ENCODE results near the gene EOLA1.
A peak's percentile ranks its signal among the peaks of the same experiment; 100 is the strongest.
"Not testable (repeated sequence)": the region's sequence is repeated elsewhere in the genome, so short reads cannot be mapped to it uniquely, and the experiment has no call there.

Gene EOLA1

DNA sequence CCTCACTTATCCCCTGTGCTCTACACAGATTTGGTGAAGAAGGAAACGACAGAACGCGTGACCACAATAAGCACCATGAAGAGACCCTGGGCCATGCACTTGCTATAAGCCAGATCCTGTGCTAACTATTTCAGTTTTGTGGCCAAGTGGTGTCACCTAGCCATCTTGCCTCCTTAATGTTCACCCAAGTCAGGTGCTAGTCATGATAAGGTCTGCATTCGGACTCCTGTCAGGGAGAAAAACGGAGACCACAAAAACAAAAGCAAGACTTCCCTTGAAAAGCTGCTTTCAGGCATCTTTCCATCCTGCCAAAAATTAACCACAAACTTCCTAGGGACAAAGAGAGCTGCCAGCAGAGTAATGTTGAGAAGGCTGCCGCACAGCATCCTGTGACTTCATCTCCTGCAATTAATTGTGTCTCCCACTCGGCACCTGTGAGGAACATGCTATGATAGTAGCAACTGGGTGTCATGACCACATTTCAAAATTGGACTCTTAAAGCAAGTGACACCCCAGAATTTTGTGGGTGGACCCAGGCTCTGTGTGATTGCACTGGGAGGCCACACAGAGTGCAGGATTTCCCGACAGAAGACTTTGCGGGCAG, 26.9 kb upstream of the EOLA1 start:
- no peak for DNase-seq (ENCODE audit: low spot score)

DNA sequence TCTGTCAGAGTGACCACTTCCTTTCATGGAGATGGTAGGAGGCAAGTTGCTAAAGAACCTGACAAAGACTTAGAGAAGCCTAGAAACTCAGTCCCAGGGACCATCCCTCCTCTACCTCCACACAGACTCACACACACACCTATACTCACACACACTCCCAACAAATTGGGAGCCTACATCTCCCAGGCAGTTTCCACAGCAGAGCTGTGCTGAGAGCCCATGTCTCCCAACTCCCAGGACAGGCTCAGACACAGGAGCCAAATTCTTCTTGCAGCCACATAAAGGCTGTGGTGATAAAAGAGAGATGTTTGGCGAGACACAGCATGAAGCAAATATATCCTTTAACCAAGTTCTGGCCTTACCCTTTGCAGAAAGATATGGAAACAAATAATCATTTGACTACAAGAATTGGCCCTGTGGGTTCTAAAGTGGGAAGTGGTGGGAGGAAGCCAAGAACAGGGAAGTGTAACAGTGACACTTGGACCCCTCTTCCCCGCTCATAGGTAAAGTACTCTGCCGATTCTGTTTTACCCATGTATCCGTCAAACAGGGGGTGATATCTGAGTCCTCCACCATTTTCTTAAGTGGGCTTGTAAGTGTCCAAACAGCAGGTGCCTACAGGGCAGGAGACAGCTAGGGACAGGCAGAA, 24.7 kb upstream of the EOLA1 start:
- no peak for DNase-seq (ENCODE audit: low spot score)

DNA sequence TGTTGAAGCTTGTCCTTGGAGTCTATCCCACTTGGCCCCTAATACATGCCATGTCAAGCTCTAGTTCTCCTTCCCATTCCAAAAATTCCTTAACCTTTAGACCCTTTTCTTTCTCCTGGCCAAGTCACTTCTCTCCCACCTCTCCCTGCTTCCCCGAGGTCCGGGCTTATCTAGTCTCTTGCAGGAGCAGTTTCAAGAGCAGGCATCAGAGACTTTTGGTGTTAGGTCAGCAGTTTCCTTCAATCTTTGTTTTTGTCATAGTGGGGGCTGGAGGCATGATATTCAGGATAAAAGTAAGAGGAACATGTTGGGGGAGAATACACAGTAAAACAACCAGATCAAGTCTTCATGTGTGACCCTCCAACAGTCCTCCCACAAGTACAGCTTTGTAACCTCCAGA, 24.2 kb upstream of the EOLA1 start:
- no peak for DNase-seq (ENCODE audit: low spot score)

DNA sequence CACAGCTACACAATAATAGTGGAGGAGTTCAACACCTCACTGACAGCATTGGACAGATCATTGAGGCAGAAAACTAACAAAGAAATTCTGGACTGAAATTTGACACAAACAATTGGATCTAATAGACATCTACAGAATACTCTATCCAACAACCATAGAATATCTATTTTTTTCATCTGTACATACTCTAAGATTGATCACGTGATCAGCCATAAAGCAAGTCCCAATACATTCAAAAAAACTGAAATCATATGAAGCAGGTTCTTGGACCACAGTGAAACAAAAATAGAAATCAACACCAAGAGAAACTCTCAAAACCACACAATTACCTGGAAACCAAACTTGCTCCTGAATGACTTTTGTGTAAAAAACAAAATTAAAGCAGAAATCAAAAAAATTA, 23.5 kb upstream of the EOLA1 start:
- DNase-seq (ENCODE audit: low spot score), result no peak

DNA sequence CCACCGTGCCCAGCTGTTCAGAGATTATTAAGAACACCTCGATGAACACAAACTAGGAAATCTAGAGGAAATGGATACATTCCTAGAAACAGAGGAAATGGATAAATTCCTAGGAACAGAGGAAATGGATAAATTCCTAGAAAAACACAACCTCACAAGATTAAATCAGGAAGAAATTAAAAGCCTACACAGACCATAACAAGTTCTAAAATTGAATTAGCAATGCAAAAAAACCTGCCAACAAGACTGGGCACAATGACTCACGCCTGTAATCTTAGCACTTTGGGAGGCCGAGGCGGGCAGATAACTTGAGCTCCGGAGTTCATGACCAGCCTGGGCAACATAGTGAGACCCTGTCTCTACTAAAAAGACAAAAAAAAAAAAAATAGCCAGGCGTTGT, 22.6 kb upstream of the EOLA1 start:
- no peak for DNase-seq (ENCODE audit: low spot score)

DNA sequence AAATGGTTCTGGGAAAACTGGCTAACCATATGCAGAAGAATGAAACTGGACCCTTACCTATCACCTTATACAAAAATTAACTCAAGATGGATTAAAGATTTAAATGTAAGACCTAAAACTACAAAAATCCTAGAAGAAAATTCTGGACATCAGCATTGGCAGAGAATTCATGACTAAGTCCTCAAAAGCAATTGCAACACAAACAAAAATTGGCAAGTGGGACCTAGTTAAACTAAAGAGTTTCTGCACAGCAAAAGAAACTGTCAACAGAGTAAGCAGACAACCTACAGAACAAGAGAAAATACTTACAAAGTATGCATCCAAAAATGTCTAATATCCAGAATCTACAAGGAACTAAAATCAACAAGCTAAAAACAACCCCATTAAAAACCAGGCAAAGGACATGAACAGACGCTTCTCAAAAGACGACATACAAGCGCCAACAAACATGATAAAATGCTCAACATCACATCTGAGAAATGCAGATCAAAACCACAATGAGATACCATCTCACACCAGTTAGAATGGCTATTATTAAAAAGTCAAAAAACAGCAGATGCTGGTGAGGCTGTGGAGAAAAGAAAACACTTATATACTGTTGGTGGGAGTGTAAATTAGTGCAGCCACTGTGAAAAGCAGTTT, 20.1 kb upstream of the EOLA1 start:
- not testable (repeated sequence) for DNase-seq (ENCODE audit: low spot score)

DNA sequence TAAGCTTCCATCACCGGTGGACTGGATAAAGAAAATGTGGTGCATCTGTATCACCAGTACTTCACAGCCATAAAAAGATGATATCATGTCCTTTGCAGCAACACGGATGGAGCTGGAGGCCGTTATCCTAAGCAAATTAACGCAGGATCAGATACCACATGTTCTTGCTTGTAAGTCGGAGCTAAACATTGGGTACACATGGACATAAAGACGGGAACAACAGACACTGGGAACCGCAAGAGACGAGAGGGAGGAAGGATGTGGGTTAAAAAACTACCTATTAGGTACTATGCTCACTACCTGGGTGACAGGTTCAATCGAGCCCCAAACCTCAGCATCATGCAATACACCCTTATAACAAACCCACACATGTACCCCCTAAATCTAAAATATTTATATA, 19.4 kb upstream of the EOLA1 start:
- no peak for DNase-seq (ENCODE audit: low spot score)

DNA sequence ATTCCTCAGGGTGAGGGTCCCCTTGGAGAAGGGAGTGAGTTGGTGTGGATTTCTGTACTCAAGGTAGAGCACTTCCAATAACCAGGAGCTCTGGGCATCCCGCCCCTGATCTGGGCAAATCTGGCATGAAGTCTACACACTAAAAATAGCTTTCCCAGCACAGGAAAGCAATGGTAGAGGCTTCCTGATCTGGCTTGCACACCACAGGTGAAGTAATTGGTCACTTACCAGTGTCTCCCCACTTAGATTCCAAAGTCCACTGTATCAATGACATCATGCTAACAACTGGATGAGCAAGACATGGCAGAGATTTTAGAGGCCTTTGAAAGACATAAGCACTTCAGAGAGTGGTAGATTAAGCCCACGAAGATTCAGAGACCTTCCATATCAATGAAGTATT, 17.9 kb upstream of the EOLA1 start:
- DNase-seq (ENCODE audit: low spot score), result no peak

DNA sequence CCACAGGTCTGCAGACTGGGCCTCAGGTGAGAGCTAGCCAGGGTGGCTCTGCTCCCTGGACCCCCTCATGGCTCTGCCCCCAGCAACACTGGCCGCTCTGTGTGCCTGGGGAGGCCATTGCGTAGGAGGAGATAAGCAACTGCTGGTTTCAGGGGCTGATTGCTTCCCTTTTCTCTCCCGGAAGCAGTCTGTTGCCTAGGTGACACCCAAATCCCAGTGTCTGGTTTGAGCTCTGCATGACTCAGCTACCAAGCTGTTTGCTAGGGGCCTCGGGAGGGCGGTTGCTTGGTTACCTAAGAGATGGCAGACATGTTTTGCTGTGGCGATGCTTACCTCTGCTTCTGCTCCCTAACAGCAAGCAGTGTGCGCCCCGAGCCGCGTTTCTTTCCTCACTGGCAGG, 15.4 kb upstream of the EOLA1 start:
- not testable (repeated sequence) for DNase-seq (ENCODE audit: low spot score)

DNA sequence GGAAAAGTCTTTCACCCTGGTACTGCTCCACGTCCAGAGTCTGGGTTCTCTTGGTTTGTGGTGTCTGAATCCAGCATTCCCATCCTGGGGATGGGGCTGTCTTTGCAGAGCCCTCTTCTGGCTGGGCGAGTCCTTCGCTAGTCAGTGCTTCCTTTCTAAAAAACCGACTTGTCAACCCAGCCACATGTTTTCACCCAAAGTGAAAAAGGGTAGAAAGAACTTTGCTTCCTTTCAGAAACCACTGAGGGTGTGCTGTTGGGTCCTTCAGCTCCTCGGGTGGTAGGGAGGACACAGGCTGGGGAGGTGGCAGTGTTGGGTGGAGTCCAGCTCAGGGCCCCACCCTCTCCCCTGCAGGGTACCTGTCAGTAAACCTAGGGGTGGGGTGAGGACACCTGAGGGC, 14.9 kb upstream of the EOLA1 start:
- DNase-seq (ENCODE audit: low spot score), result not testable (repeated sequence)

DNA sequence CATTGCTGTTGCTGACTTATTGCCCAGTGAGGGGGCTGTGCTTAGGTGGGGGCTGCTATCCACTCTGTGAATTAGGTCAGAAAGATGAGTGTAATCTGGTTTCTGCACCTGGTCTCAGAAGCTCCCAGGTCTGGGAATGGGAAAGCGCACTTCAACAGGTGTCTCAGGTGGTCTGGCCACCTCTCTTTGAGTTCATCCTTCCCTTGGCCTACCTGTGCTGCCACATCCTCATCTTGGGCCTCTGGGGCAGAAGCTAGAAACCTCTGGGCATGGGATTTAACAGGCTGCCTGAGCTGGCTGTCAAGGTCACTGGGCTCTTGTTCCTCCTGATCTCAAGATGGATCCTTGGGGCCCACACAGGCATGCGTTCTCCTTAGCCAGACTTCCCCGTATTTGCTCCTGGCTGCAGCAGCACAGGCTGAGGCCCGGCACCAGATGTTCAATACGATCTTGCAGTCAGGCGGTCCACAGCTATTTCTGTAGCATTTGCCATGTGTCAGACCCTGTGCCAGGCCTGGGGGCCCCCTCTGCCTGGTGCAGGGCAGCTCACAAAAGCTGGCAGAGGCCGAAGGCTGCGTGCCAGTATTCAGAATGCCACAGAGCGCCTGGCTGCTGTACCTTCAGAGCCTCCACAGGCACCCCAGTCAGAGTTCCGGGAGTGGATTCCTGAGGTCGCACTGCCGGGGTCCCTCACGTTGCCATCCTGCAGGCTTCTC, 14.3 kb upstream of the EOLA1 start:
- not testable (repeated sequence) for DNase-seq (ENCODE audit: low spot score)

DNA sequence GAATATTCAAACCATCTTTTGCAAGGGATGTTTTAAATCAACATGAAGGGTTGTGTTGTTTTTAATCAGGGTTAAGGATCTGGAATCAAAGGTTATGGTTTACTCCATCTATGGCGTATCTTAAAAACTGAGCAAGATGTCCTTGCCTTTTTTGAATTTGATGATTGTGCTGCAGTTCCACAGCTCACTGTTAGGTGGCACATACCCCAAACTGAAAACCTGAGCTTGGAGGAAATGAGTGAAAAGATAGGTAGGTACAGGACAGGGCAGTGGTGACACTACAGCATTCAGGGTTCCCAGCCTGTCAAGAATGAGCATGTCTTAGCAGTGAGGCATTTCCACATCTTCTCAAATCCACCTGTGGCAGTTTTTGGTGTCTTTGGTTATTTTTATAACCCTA, 13.1 kb upstream of the EOLA1 start:
- no peak for DNase-seq (ENCODE audit: low spot score)

DNA sequence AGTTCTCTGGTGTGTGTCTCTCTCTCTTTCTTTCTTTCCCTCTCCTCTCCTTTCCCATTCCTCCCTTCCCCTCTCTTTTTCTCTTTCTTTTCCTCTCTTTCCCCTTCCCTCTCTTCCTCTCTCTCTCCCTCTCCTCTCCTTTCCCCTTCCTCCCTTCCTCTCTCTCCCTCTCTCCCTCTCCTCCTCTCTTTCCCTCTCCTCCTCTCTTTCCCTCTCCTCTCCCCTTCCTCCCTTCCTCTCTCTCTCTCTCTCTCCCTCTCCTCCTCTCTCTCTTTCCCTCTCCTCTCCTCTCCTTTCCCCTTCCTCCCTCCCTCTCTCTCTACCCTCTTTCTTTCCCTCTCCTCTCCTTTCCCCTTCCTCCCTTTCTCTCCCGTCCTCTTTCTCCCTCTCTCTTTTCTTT, 12.4 kb upstream of the EOLA1 start:
- no peak for DNase-seq (ENCODE audit: low spot score)

DNA sequence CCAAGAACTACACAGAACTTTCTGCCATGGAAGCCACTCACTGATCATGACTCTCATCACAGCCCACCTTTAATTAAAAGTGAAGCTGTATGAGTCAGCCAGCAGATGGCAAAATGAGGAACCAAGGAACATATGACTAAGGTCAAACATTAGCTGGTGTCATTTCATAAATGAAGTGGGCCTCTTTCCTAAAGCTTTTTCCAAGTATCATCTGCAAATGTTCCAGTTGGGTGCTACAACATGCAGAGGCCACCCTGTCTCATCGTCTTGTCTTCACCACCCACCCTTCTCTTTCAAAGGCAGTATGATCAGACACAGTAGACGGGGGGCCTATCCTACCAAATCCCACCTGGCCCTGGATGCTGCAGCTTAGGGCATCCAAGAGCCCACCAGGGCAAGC, 9.2 kb upstream of the EOLA1 start:
- DNase-seq (ENCODE audit: low spot score), result no peak

DNA sequence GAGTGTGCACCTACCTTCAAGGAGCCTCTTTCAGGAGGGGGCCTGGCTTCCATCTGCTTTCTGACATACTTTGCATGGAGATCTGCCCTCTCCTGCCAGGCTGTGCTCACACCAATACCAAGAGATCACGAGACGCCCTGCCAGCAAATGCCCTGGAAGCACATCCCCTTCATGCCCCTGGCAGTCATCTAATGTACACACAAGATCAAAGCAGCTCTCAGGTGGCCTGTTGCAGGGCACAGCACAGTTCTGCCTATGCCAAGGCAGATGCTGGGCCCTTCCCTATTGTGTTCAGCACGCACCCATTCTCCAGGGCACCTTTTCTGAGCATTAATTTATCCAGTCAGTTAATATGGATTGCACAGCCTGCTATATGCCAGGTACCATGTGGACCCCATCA, 7.9 kb upstream of the EOLA1 start:
- DNase-seq (ENCODE audit: low spot score), result not testable (repeated sequence)

DNA sequence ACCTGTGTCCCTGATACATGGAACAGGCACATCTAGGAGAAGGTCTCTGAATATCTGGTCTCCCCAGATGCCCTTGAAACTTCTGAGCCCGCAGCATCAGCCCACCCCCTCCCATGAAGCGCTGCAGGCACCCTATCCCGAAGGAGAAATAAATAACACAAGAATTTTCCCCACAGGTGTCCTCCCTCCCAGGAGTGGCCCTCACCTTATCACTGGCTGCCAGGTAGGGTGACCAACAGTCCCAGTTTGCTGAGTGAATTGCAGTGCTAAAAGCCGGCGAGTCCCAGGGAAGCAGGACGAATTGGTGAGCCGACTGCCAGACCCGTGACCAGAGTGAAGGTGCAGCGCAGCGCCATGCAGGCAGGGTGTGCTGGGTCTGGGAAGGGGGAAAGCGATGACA, 6.8 kb upstream of the EOLA1 start:
- not testable (repeated sequence) for DNase-seq (ENCODE audit: low spot score)

DNA sequence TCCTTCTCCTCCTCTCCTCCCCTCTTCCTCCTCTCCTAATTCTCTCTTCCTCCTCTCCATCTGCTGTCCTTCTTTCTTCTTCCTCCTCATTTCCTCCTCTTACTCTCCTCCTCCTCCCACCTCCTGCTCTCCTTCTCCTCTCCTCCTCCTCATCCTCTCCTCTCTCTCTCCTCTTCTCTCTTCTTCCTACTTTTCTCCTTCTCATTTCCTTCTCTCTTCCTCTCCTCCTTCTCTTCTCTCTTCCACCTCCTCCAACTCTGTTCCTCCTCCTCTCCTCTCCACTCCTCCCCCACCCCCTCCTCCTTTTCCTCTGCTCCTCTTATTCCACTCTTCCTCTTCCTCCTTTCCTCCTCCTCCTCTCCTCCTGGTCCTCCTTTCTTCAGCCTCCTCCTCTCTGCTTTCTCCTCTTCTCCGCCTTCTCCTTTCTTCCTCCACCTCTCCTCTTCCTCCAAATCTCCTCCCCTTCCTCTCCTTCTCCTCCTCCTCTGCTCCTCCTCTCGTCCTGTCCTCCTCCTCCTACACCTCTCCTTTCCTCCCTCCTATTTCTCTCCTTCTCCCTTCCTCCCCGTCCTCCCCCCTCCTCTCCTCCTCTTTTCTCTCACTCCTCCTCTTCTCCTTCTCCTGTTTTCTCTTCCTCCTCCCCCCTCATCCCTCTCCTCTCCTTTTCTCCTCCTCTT, 5.7 kb upstream of the EOLA1 start:
- not testable (repeated sequence) for DNase-seq (ENCODE audit: low spot score)

DNA sequence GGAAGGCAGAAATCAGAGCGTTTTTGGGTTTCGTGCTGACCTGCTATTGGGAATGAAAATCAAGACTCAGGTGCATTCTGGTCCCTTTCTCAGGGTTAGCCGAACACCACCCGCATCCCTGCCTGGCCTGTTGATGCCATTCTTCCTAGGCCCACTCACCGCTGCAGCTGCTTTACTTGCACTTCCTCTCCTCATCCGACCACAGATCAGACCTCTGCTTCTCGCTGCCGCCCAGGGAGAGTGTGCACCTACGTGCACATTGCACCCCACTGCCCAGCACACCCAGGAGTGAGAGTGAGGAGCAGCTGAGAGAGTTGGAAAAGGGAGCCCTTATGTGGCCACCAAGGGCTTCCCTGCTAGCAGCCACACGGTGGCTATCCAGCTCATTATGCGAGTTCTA, 3.3 kb upstream of the EOLA1 start:
- not testable (repeated sequence) for DNase-seq (ENCODE audit: low spot score)

DNA sequence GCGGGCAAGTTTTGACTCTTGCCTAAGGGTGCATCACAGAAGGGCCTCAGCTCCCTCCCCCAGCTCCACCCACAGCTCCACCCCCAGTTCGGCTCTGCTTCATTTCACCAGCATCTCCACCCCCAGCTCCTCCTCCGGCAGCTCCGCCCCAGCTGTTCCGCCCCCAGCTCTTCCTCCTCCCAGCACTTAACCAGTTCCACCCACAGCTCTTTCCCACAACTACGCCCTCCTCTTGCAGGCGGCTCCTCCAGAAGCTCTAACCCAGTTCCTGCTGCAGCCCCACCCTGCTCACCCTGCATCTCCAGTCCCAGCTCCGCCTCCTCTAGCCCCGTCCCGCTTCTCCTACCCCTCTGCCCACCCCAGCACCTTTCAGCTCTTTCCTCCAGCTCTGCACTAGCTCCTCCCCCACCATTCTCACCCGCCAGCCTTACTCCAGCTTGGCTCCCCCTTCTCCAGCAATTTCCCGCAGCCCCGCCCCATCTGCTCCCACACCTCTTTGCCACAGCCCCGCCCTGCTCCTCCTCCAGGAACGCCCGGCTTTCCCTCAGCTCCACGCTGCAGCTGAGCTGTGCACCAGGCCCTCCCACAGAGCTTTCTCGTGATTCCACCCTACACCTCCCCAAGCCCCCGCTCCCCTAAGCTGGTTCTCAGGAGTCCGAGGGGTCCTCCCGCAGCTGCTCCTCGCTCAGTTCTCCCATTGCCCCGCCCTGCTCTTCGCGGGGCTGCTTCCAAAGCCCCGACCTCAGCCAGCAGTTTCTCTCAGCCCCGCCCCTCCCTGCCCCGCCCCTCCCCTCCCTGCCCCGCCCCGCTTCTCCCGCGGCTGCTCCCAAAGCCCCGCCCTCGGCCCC, 1.3 kb upstream of the EOLA1 start:
- peak; percentile 85 for DNase-seq (ENCODE audit: low spot score)

DNA sequence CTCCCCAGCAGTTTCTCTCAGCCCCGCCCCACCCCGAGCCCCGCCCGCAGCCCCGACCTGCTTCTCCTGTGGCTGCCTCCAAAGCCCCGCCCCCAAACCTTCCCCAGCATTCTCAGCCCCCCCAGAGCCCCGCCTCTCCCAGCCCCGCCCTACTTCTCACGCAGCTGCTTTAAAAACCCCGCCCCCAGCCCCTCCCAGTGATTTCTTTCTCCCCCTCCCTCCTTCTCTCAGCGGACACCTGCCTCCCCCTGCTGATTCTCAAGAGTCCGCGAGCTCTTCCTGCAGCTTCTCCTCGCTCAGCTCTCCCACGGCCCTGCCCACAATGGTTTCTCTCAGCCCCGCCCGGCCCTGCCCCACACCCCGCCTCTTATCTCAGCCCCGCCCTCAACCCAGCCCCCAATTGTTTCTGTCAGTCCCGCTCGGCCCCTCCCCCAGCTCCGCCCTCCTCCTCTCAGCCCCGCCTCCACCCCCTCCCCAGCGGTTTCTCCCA, 636 bp upstream of the EOLA1 start:
- peak; percentile 86 for DNase-seq (ENCODE audit: low spot score)

DNA sequence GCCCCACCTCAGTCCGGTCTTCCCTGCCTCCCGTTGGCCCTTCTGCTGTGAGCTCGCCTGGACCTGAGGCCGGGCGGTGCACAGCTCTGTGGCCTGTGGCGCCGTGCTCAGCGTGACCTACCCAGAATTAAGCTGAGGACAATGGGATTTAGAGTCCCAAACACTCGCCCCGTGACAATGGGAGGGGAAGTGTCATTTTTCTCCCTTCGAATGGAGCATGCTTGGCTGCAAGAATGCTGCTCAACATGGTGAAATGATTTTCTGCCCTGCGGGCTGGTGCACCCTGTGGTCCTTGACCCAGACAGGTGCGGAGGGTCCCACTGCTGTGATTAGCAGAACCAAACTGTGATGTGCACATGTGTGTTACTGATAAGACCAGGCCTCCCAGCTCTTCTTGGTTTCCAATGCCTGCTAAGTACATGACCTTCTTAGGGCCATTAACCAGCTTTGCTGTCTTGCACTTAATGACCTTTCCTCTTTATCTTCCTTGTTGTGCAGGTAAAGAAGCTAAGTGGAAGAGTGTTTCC, 772 bp downstream of the EOLA1 start:
- no peak for DNase-seq (ENCODE audit: low spot score)
